GM19467 (cell line): ENCODE data around the gene SAMD11.
"Not testable (repeated sequence)": the region's sequence is repeated elsewhere in the genome, so short reads cannot be mapped to it uniquely, and the experiment has no call there.

Experiments
- ATAC-seq: cut with Tn5 transposase; IDR thresholded peaks from one replicate; pipeline ENCODE4 v1.9.1; 2021; ENCODE audit warnings: mild to moderate bottlenecking, moderate library complexity; ENCODE audit not compliant: unreplicated experiment

The SAMD11 gene

GRCh38 chr1:944341-945325 is 20.9 kb downstream of the SAMD11 start:
- ATAC-seq: no peak

GRCh38 chr1:945688-946556 is 22.2 kb downstream of the SAMD11 start:
- ATAC-seq: no peak

GRCh38 chr1:946811-947210 is 23.1 kb downstream of the SAMD11 start:
- ATAC-seq: not testable (repeated sequence)

DNA sequence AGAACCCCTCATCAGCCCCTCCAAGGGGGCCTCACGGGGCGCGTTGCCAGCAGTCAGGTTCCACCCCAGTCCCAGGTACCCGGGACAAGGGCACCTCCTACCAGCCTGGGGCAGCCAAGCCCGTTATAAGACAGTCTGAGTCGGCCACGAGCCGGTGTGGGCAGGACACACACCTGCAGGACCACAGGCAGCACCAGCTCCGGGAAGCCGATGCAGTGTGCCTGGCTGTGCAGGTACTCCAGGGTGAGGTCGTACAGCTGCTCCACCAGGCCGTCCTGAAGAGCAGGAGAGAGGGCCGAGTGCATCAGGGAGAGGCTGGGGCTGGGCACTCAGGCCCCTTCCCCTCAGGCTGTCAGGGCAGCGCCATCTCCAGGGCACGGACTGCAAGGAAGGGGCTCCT is 24.2 kb downstream of the SAMD11 start:
- no peak for ATAC-seq

GRCh38 chr1:950268-950667 is 26.5 kb downstream of the SAMD11 start:
- ATAC-seq: no peak

GRCh38 chr1:950881-951280 is 27.2 kb downstream of the SAMD11 start:
- ATAC-seq: no peak

GRCh38 chr1:951364-951763 is 27.6 kb downstream of the SAMD11 start:
- no peak for ATAC-seq

GRCh38 chr1:952201-952600 is 28.5 kb downstream of the SAMD11 start:
- no peak for ATAC-seq

DNA sequence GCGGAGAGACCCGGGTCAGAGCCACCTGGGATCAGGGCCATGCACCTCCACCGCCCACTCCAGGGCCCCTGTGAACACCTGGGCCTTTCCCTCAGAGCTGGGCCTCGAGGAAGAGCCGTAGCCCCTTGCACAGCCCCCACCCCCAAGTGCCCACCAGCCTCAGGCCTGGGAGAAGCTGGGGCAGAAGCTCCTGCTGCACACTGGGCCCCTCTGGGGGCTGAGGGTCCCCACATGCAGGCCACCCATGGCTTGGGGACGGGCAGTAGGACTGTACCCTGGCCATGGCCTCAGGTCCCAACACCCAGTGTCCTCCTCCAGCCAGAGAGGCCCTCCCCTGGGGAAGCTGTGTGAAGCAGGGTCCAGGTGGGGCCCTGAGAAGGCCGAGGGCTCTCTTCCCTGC is 28.9 kb downstream of the SAMD11 start:
- no peak for ATAC-seq

DNA sequence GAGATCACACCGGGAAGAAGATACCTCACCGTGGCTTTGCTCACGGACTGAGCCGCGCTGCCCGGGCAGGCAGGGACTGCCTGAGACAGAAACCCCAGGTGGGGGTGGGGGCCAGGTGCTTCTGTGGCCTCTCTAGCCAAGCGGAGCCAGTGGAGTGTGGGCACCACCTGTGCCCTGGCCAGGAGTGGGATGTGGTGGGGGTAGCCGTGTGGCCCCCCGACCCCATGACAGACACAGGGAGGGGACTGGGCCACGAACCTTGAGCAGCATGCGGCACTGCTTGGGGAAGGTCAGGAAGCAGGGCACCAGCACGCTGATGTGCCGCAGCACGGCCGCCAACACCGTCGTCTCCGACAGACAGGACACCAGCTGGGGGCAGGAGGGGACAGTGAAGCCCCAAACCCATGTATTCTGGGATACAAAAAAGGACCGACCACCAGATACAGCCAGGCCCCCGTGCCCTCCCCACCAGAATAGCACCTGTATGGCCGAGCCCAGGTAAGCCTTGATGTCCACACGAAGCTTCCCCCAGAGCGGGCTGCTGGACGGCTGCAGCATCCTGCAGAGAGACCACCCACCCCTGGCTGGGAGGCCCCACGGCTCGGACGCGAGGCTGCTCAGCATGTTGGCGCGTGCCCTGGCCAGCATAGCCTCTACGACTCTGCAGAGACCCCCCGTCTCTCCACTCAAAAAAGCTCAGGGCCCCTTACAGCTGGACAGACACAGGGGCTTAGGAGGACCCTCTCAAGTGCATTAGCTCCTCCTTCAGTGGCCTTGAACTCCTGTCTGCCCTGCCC is 30.0 kb downstream of the SAMD11 start:
- no peak for ATAC-seq

DNA sequence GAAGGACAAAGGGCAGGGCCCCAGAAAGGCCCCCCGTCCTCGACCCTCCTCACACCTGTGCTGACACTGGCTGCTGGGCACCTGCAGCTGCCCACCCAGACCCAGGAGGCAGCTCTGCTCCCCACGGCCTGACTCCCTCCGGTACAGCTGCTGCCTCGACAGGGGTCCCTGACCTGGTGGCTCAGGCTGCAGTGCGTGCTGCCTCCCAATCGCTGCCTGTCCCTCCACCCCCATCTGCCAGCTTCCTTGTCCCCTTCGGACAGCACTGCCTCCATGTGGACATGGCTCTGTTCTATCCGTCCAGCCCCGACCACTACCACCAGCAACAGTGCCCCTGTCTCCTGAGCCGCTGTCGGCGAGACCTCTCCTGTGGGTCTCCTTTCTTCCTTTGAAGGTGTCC is 31.2 kb downstream of the SAMD11 start:
- ATAC-seq: no peak

DNA sequence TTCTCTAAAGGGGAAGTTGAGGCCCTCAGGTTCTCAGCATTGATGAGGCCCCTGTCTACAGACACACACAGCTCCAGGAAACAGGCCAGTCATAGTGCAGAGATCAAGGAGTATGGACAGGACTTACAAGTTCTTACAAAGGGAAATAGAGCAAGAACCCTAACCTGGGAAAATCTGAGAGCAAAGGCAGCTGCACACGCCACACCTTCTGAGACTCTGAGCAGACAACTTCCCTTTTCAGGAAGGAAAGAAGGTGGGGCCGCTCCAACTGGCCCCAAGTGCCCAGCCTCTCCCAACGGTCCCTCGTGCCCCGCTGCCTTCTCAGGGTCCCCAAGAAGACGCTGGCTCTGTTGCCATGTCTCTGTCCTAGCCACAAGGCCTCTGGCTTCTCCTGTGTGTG is 31.8 kb downstream of the SAMD11 start:
- no peak for ATAC-seq

DNA sequence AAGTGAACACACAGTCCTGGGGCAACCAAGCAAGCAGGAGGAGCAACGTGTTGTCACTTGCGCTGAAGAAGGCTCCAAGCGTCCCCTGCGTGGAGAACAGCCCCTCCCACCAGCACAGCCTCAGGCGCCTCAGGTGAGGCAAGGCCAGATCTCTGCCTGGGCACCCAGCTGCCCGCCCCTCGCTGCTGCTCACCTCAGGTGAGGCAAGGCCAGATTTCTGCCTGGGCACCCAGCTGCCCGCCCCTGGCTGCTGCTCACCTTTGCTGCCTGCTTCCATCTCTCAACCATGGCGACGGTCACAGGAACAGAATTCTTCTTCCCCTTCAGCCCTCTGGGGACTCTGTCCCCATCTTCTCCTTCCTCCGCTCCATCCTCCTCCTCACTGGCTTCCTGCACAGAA is 32.9 kb downstream of the SAMD11 start:
- ATAC-seq: no peak

- ATAC-seq: peak; percentile 71
Observed at GRCh38 chr1:958823-959730, 35.4 kb downstream of the SAMD11 start, which contains the start of gene NOC2L. Gene NOC2L (minus strand): TSS chr1:959256. CDS start chr1:959240, 16 bp downstream.

- ATAC-seq: no peak
Observed at GRCh38 chr1:959731-960362, 36.1 kb downstream of the SAMD11 start.

GRCh38 chr1:960363-961131 is 36.8 kb downstream of the SAMD11 start, which contains the start of gene KLHL17:
Gene KLHL17 (plus strand): TSS chr1:960584. CDS start chr1:960694, 110 bp downstream.
- no peak for ATAC-seq

DNA sequence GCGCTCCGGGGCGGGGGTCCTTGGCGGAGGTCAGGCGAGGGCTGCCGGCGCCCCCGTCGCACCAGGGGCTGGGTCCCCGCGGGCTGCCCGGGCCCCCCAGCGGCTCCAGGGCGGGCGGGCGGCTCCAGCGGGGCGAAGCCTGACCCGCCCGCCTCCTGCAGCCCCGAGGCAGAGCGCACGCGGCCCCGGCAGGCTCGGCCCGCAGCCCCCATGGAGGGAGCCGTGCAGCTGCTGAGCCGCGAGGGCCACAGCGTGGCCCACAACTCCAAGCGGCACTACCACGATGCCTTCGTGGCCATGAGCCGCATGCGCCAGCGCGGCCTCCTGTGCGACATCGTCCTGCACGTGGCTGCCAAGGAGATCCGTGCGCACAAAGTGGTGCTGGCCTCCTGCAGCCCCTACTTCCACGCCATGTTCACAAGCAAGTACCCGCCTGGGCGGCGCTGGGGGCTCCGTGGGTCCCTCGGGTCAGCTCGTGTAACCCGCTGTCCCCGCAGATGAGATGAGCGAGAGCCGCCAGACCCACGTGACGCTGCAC is 37.5 kb downstream of the SAMD11 start:
- ATAC-seq: no peak
